D721Med (cell line): Measurements from ENCODE around the gene C1QTNF9B.
"Not testable (repeated sequence)": the region's sequence is repeated elsewhere in the genome, so short reads cannot be mapped to it uniquely, and the experiment has no call there.

Experiments used
- DNase-seq: peaks from one replicate; pipeline ENCODE4 v3.0.0; 2011; ENCODE audit warnings: low spot score; ENCODE audit not compliant: insufficient read length
- FAIRE-seq: peaks from 2 replicates; lab custom pipeline; 2011; peaks lifted over from hg19 to GRCh38; lab: Jason Lieb, UNC
- CTCF ChIP-seq: IDR thresholded peaks from 2 replicates; pipeline ENCODE4 v1.5.1; 2012; ENCODE audit warnings: mild to moderate bottlenecking, control low read depth; ENCODE audit not compliant: insufficient read depth; ENCODE audit errors: missing control alignments

Gene C1QTNF9B

GRCh38 chr13:23909606-23910005 lies 12.3 kb upstream of the C1QTNF9B start:
- no peak for TF ChIP-seq CTCF
- no peak for DNase-seq
- FAIRE-seq: no peak

GRCh38 chr13:23905766-23906165 lies 8.5 kb upstream of the C1QTNF9B start:
- no peak for TF ChIP-seq CTCF
- FAIRE-seq (no peak), DNase-seq (no peak)

GRCh38 chr13:23903906-23904280 lies 6.6 kb upstream of the C1QTNF9B start:
- DNase-seq (no peak), FAIRE-seq (no peak)
- no peak for TF ChIP-seq CTCF

- no peak for DNase-seq
- FAIRE-seq: no peak
- TF ChIP-seq CTCF: no peak
Observed at GRCh38 chr13:23902975-23903905, 5.9 kb upstream of the C1QTNF9B start.

GRCh38 chr13:23901365-23901764 lies 4.1 kb upstream of the C1QTNF9B start:
- no peak for DNase-seq
- no peak for TF ChIP-seq CTCF
- no peak for FAIRE-seq

- peak; percentile 51 for FAIRE-seq
- no peak for DNase-seq
- peak; percentile 68 for TF ChIP-seq CTCF
Observed at GRCh38 chr13:23899555-23899954, 2.3 kb upstream of the C1QTNF9B start.

- FAIRE-seq: no peak
- DNase-seq: no peak
- no peak for TF ChIP-seq CTCF
Observed at GRCh38 chr13:23898101-23898500, 799 bp upstream of the C1QTNF9B start.

- not testable (repeated sequence) for FAIRE-seq, DNase-seq
Observed at GRCh38 chr13:23894746-23895145, 2.6 kb downstream of the C1QTNF9B start.

GRCh38 chr13:23893791-23894190 lies 3.5 kb downstream of the C1QTNF9B start:
- DNase-seq, FAIRE-seq: not testable (repeated sequence)
